NB4 (cell line): Measurements from ENCODE around the gene ACTL7B.
"Not testable (repeated sequence)": the region's sequence is repeated elsewhere in the genome, so short reads cannot be mapped to it uniquely, and the experiment has no call there.

Experiments used
- DNase-seq: peaks from one replicate; pipeline ENCODE4 v3.0.0; 2010; ENCODE audit warnings: low read depth
- H3K4me3 ChIP-seq: one replicate; pipeline ENCODE4 v1.5.1; 2011; ENCODE audit warnings: mild to moderate bottlenecking, low read depth, low read length, moderate library complexity
- CTCF ChIP-seq: IDR thresholded peaks from one replicate; pipeline ENCODE4 v1.5.1; 2012; ENCODE audit warnings: low read depth, low read length
- MAX ChIP-seq: IDR thresholded peaks from 2 replicates; pipeline ENCODE4 v1.6.1; 2011; ENCODE audit warnings: low read depth, low read length
- MYC ChIP-seq: IDR thresholded peaks from 2 replicates; pipeline ENCODE4 v1.6.1; 2011; ENCODE audit warnings: low read depth, low read length
- POLR2A ChIP-seq: IDR thresholded peaks from 2 replicates; pipeline ENCODE4 v1.6.1; 2011; ENCODE audit warnings: mild to moderate bottlenecking; ENCODE audit not compliant: insufficient read length; ENCODE audit errors: extremely low read depth

The ACTL7B gene

GRCh38 chr9:108855888-108856287 is at the start of gene ACTL7B:
ACTL7B (minus strand) TSS chr9:108855986; CDS start chr9:108855930, 56 bp downstream.
- no peak for DNase-seq
- TF ChIP-seq CTCF (no peak), MAX (no peak), MYC (no peak), POLR2A (no peak)
- H3K4me3 ChIP-seq = no peak within 1 kb of the TSS

GRCh38 chr9:108905494-108905893 is 49.7 kb upstream of the ACTL7B start:
- H3K4me3 ChIP-seq = no peak overlapping the region
- no peak for TF ChIP-seq CTCF
- TF ChIP-seq MYC = no peak
- no peak for TF ChIP-seq MAX
- no peak for TF ChIP-seq POLR2A
- DNase-seq = no peak

- H3K4me3 ChIP-seq = no peak overlapping the region
- no peak for DNase-seq
- TF ChIP-seq POLR2A (no peak), CTCF (no peak), MYC (no peak), MAX (no peak)
These were observed 48.4 kb upstream of the ACTL7B start for GRCh38 chr9:108904161-108904560.

- no peak for DNase-seq
- H3K4me3 ChIP-seq = no peak overlapping the region
- TF ChIP-seq MAX = no peak
- no peak for TF ChIP-seq CTCF
These were observed 47.8 kb upstream of the ACTL7B start for GRCh38 chr9:108903420-108904103.

- no peak for DNase-seq
- no peak overlapping the region for H3K4me3 ChIP-seq
- TF ChIP-seq MAX = no peak
- TF ChIP-seq MYC = no peak
These were observed 44.4 kb upstream of the ACTL7B start for GRCh38 chr9:108900176-108900575.

- not testable (repeated sequence) for H3K4me3 ChIP-seq, DNase-seq
These were observed 43.4 kb upstream of the ACTL7B start for GRCh38 chr9:108899023-108899695.
